Esophagus muscularis mucosa (tissue), 4 donors: Measurements from ENCODE around the gene RHOJ. TPM values are rescaled to one million over a fixed set of nuclear protein-coding genes. Genes with fewer than 3 reads are reported as not detected.

ENCODE experiments used
- DNase-seq: peaks from one replicate; pipeline ENCODE4 v3.0.0-alpha.2; 2017; ENCODE audit errors: extremely low spot score
- H3K27ac ChIP-seq, 4 donors: fragments of 200-600 bp; sonication (generic); replicated peaks in 1 of 4; 1 replicate in 3 of 4; 2 replicates in 1 of 4; pipeline ENCODE4 v1.5.1; 2016 to 2019; ENCODE audit warnings: mild to moderate bottlenecking in 1 of 4
- H3K27me3 ChIP-seq, 4 donors: fragments of 200-600 bp; sonication (generic); one replicate each; pipeline versions ENCODE4 v1.5.1 to v1.6.0; 2016 to 2019
- H3K36me3 ChIP-seq, 4 donors: fragments of 200-600 bp; sonication (generic); one replicate each; pipeline ENCODE4 v1.5.1; 2016 to 2019
- H3K4me1 ChIP-seq, 4 donors: fragments of 200-600 bp; sonication (generic); one replicate each; pipeline ENCODE4 v1.5.1; 2016 to 2019
- H3K4me3 ChIP-seq, 4 donors: fragments of 200-600 bp; sonication (generic); 1 replicate in 2 of 4; 2 replicates in 2 of 4; pipeline ENCODE4 v1.5.1; 2016 to 2019; ENCODE audit warnings: mild to moderate bottlenecking in 4 of 4, moderate library complexity in 1 of 4
- H3K9me3 ChIP-seq, 4 donors: fragments of 200-600 bp; sonication (generic); 1 replicate in 3 of 4; 2 replicates in 1 of 4; pipeline ENCODE4 v1.5.1; 2016 to 2019
- CTCF ChIP-seq, 3 experiments: fragments of 200-600 bp in 2 of 3; fragments of 450-650 bp in 1 of 3; sonication (generic) in 2 of 3; IDR thresholded peaks; one replicate each; pipeline ENCODE4 v1.5.1; 2017 to 2019; ENCODE audit warnings: antibody characterized with exemption in 3 of 3, mild to moderate bottlenecking in 2 of 3, moderate library complexity in 1 of 3
- EP300 ChIP-seq: sonication (generic); formaldehyde crosslinking; IDR thresholded peaks from one replicate; pipeline ENCODE4 v1.6.1; 2017; ENCODE audit warnings: antibody characterized with exemption
- POLR2A ChIP-seq: fragments of 450-650 bp; IDR thresholded peaks from one replicate; pipeline ENCODE4 v1.6.1; 2017; ENCODE audit warnings: antibody characterized with exemption, moderate library complexity, mild to moderate bottlenecking, low read depth
- POLR2AphosphoS5 ChIP-seq, 2 donors: sonication (generic); formaldehyde crosslinking; IDR thresholded peaks; one replicate each; pipeline ENCODE4 v1.6.1; 2017; ENCODE audit warnings: antibody characterized with exemption in 2 of 2
- WGBS: methylation state at CpG from one replicate; pipeline ENCODE4 v1.1.5; 2018; 5-methylcytosine and 5-hydroxymethylcytosine counted together
- intact Hi-C: fragments of 100-400 bp; cut with DNase I; formaldehyde crosslinking; loops from one replicate; pipeline ENCODE4 v1.15.1; 2023
- total RNA-seq, 4 donors: library from RNA; depleted of rRNA; stranded (reverse); fragments of >200 nt; gene quantifications; one replicate each; pipeline versions ENCODE4 v1.1.0 to v1.2.1, GENCODE V29; 2016

RHOJ gene
- total RNA-seq, 4 donors from 2014 or later: 10.4 to 13.1 (median 11.6) TPM

- Histone ChIP-seq H3K9me3 (no peaks in the 10 kb centered on the region), H3K27ac (no peak overlapping the region), H3K36me3 (no peaks in the 10 kb centered on the region), H3K27me3 (no peaks in the 10 kb centered on the region), H3K4me1 (peaks cover 0 to 15% (median 8%) of the 10 kb centered on the region in 4 donors), H3K4me3 (no peak overlapping the region)
- WGBS: 76% methylated on average over 3 of the region's 3 CpGs
- DNase-seq: no peak
- TF ChIP-seq EP300 (no peak), POLR2AphosphoS5 (IDR thresholded peaks at IDR 0.05) (no peak), CTCF (IDR thresholded peaks at IDR 0.05) (no peak), POLR2A (no peak)
- intact Hi-C loops: no loop called here
Observed at GRCh38 chr14:63231766-63232165, 27.5 kb downstream of the RHOJ start.

- no peak overlapping the region for H3K4me3 ChIP-seq
- 91% methylated on average over 7 of the region's 7 CpGs for WGBS
- peaks cover 13 to 23% (median 21%) of the 10 kb centered on the region in 4 donors for H3K4me1 ChIP-seq
- TF ChIP-seq CTCF (IDR thresholded peaks at IDR 0.05) (no peak), POLR2A (no peak), EP300 (no peak), POLR2AphosphoS5 (IDR thresholded peaks at IDR 0.05) (no peak)
- peaks cover 0 to 5% (median 0%) of the 10 kb centered on the region in 4 donors for H3K36me3 ChIP-seq
- no peaks in the 10 kb centered on the region for H3K9me3 ChIP-seq
- intact Hi-C loops: no loop called here
- no peak overlapping the region for H3K27ac ChIP-seq
- H3K27me3 ChIP-seq: no peaks in the 10 kb centered on the region
- no peak for DNase-seq
Observed at GRCh38 chr14:63237791-63238190, 33.5 kb downstream of the RHOJ start.

GRCh38 chr14:63240221-63240620 is 36.0 kb downstream of the RHOJ start:
- H3K27ac ChIP-seq: no peak overlapping the region
- intact Hi-C loops: loop anchor here (2.0 kb wide), 1 partner anchor 59 kb away; no protein-coding TSS in a partner anchor
- DNase-seq: no peak

GRCh38 chr14:63241096-63241495 is 36.9 kb downstream of the RHOJ start:
- no peak for TF ChIP-seq CTCF (IDR thresholded peaks at IDR 0.05)
- no peak for TF ChIP-seq EP300
- no peak for TF ChIP-seq POLR2AphosphoS5 (IDR thresholded peaks at IDR 0.05)
- TF ChIP-seq POLR2A: no peak
- DNase-seq: no peak
- 88% methylated on average over 4 of the region's 4 CpGs for WGBS
- no peak overlapping the region for H3K4me3 ChIP-seq
- H3K36me3 ChIP-seq: peaks cover 0 to 5% (median 0%) of the 10 kb centered on the region in 4 donors
- no peaks in the 10 kb centered on the region for H3K27me3 ChIP-seq
- H3K27ac ChIP-seq: peak overlapping the region in 2 of 4 donors; percentile 0 to 24
- no peaks in the 10 kb centered on the region for H3K9me3 ChIP-seq
- H3K4me1 ChIP-seq: peaks cover 13 to 23% (median 19%) of the 10 kb centered on the region in 4 donors
- intact Hi-C loops: loop anchor here (2.0 kb wide), 1 partner anchor 60 kb away; no protein-coding TSS in a partner anchor

More at GRCh38 chr14:63240221-63240620, 36.0 kb downstream of the RHOJ start:
- Histone ChIP-seq H3K9me3 (no peaks in the 10 kb centered on the region), H3K27me3 (no peaks in the 10 kb centered on the region), H3K4me3 (no peak overlapping the region), H3K4me1 (peaks cover 13 to 17% (median 16%) of the 10 kb centered on the region in 4 donors), H3K36me3 (peaks cover 0 to 5% (median 0%) of the 10 kb centered on the region in 4 donors)
- 80% methylated on average over 2 of the region's 2 CpGs for WGBS
- TF ChIP-seq EP300: no peak
- no peak for TF ChIP-seq POLR2A
- no peak for TF ChIP-seq POLR2AphosphoS5 (IDR thresholded peaks at IDR 0.05)
- no peak for TF ChIP-seq CTCF (IDR thresholded peaks at IDR 0.05)

GRCh38 chr14:63243646-63244045 is 39.4 kb downstream of the RHOJ start:
- WGBS: 83% methylated on average over 5 of the region's 5 CpGs
- Histone ChIP-seq H3K4me1 (peaks cover 18 to 44% (median 40%) of the 10 kb centered on the region in 4 donors), H3K4me3 (no peak overlapping the region), H3K36me3 (peaks cover 0 to 5% (median 0%) of the 10 kb centered on the region in 4 donors), H3K27ac (no peak overlapping the region), H3K9me3 (no peaks in the 10 kb centered on the region), H3K27me3 (no peaks in the 10 kb centered on the region)
- no peak for TF ChIP-seq CTCF (IDR thresholded peaks at IDR 0.05)
- no peak for TF ChIP-seq POLR2AphosphoS5 (IDR thresholded peaks at IDR 0.05)
- TF ChIP-seq EP300: no peak
- no peak for TF ChIP-seq POLR2A
- no peak for DNase-seq
- intact Hi-C loops: no loop called here
